Non-pigmented ciliary epithelial cell (primary cell): Measurements from ENCODE around the gene PGA3.
"Not testable (repeated sequence)": the region's sequence is repeated elsewhere in the genome, so short reads cannot be mapped to it uniquely, and the experiment has no call there.

Experiments
- DNase-seq: peaks from one replicate; pipeline ENCODE4 v3.0.0-alpha.2; 2010; ENCODE audit warnings: low read depth

The PGA3 gene

DNA sequence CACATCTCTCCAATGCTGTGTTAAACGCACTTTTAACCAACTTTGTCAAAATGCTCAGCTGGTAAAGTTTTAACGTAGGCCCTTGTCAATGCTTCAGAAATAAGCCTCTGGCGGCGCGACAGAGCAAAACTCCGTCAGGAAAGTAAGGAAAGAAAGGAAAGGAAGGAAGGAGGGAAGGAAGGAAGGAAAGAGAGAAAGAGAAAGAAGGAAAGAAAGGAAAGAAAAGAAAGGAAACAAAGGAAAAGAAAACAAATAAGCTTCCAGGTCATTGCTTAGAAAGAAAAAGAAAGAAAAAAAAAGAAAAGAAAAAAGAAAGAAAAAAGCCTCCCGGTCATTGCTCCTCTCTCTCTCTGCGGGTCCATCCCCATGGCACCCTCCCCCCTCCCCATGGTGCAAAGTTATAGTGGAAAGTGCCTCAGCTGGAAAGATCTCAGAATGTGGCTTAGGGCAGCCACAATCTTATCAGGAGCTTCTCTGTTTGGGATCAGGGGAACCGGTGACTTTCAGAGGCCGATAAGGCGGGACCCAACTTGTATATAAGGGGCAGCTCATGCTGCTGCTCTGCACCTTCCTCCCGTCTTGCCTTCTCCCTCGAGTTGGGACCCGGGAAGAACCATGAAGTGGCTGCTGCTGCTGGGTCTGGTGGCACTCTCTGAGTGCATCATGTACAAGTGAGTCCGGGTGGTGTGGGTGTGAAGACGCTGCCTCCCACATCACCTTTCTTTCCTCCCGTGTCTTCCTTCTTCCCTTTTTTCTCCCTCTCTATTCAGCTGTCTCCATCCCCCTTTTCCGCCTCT is at the start of gene PGA3:
Gene PGA3, plus strand, starts transcription at position 566 of the 797 bp plus-strand sequence. Its CDS starts 50 bp downstream, at position 616.
- DNase-seq: not testable (repeated sequence)

DNA sequence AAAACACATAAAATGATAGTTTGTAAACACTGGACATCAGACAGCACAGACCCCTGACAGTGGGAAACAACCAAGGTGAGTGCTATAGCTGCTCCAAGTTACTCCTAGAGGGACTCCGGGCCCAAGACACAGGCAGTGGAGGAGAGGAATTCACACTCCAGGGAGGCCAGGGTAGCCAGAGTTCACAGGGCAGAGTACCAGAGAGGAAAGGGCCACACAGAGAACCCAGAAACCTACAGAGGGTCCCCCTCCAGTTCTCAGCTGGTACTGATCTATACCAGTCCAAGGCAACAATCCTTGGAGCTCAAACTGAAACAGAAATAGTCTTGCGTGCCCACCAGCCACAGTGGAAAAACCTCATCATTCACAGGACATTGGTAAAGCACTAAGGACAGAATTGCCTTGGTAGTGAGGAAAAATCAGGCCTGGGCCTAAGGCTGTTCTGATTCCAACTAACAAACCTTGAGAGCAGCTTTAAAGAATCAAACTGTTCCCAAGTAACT is 49.7 kb upstream of the PGA3 start:
- DNase-seq: no peak

DNA sequence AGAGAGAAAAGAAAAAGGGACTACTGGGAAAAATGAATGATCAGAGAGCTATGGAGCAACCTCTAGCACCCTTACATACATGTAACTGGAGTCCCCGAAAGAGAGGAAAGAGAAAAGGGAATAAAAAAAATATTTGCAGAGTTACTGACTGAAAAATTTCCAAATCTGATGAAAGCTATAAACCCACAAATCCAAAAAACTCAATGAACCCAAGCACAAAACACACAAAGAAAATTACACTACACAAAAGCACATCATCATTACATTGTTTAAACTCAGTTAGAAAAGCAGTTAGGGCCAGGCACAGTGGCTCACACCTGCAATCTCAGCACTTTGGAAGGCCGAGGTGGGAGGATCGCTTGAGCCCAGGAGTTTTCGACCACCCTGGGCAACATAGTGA is 48.8 kb upstream of the PGA3 start:
- no peak for DNase-seq

DNA sequence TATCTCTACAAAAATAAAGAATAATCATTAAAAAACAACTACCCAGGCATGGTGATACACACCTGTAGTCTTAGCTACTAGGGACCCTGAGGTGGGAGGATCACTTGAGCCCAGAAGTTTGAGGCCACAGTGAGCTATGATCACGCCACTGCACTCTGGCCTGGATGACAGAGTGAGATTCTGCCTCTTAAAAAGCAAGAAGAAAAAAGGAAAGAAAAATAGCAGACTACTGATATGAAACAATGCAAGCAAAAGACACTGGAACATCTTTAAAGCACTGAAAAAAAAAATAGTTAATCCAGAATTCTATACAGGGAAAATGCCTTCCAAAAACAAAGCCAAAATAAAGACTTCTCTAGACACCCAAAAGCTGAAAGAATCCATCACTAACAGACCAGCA is 48.0 kb upstream of the PGA3 start:
- DNase-seq: no peak

DNA sequence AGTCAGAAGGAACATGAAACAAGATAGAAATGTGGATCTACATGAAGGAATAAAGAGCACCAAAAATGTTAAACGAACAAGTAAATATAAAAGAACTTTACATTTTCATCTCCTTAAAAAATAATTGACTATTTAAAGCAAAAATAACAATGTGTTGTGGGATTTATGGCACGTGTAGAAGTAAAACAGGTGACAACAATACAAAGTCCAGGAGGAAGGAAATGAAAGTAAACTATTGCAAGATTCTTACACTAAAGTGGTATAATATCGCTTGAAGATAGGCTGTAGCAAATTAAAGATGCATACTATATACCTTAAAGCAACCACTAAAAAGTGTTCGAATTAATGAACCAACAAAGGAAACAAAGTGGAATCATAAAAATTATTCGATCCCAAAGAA is 47.6 kb upstream of the PGA3 start:
- DNase-seq: no peak

DNA sequence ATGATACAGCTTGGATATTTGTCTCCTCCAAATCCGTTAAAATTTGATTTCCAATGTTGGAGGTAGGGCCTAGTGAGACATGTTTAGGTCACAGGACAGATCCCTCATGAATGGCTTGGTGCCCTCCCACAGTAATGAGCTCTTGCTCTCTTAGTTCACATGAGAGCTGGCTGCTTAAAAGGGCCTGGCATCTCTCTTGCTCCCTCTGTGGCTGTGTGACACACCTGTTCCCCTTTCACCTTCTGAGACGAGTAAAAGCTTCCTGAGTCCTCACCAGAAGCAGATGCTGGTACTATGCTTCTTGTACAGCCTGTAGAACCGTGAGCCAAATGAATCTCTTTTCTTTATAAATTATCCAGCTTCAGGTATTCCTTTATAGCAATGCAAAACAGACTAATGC is 45.6 kb upstream of the PGA3 start:
- DNase-seq: no peak

DNA sequence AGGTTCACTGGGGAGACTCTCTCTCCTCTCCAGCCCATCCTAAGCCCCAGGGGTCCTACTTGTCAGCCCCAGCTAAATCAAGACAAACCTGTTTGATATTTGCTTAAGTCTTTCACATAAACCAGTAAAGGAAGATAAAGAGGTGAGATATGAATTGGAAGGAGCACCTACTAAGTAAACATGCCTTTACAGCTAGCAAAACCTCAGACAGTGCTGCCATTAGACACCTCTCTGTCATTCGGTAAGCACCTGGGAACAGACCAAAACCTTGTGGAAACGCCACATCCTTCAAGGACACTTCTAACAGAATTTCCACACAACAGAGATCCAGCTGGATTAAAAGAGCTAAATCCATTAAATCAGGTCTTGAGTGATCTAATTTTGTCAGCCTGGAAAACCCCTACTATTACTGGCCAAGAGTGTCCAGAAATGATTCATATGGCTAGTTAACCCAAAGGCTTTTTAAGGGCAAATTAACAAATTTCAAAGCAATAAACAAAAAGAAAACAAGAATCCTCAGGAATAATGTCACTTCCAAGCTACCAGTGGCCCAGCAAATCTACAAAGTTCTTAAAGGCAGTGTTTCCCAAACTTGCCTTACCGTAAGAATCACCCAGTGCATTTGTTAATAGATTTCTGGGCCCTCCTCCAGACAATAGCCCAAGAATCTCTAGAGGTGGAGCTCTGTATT is 44.5 kb upstream of the PGA3 start:
- DNase-seq: no peak

DNA sequence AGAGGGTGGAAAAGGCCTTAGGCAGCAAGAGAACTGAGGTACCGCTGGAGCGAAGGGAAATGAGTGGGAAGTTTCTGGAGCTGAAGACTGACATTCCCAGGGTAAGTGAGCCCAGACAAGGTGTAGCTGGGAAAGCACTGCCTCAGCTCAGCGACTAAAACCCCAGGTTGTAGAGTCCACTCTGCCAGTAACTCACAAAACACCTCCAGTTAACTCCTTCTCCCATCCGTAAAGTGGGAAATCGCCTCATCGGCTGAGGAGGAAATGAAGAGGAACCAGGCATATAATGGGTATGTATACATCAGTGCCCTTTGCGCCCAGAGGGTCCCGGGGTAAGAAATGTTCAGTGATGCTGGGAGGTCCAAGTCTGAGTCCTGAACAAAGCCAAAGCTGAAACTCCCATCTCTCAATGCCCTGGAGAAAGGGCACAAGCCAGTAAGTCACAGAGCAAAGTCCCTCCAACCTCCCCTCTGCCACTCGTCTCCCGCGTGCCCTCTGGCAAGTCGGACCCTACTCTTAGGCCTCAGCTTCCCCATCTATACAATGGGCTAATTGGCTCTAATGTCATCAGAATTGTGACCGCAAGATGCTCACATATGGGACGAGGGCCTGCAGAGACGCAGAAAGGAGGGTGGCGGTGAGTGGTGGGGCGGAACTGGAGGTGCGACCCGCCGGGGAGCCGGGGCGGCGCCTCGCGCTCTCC is 42.7 kb upstream of the PGA3 start:
- DNase-seq: no peak

DNA sequence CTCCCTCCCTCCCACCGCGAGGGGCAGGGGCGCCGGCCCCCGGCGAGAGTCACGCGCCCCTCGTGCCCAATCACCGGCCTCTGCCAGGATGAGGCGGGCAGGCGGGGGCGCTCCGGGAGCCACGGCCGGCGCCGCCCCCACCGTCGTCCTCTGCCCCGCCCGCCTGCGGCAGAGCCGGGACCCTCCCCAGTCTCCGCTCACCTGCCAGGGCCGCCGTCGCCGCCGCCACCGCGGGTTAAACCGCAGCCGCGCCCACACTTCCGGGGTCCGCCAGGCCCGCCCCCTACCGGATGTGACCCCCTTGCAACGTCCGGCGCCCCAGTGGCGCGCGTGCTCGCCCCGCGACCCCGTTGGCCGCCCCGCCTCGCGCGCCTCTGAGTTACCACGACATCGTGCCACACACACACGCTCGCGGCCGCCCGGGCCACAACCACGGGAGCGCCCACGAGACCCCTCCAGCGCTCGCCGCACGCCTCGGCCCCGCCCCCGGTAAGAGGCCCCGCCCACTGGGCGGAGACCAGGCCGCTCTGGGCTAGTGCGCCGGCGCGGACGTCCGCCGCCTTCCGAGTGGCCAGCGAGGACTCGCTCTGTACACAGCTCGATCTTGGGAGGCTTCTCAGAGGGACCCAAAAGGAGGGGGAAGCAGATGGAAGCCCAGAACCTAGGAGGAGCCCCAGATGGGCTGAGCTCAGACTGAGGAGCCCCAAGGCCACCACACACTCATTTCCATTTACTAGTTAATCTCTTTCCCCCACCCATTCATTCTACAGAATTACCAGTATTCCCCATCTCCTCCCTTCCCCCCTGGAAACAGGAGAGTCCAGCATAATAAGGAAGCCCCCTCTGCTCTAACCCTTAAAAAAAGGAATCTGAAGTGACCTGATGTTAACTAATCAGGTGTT is 41.9 kb upstream of the PGA3 start, which contains the start of gene VPS37C:
Gene VPS37C, minus strand, starts transcription at position 237 of the 902 bp plus-strand sequence. CDS start 22,597 bp downstream, outside the sequence.
- no peak for DNase-seq

DNA sequence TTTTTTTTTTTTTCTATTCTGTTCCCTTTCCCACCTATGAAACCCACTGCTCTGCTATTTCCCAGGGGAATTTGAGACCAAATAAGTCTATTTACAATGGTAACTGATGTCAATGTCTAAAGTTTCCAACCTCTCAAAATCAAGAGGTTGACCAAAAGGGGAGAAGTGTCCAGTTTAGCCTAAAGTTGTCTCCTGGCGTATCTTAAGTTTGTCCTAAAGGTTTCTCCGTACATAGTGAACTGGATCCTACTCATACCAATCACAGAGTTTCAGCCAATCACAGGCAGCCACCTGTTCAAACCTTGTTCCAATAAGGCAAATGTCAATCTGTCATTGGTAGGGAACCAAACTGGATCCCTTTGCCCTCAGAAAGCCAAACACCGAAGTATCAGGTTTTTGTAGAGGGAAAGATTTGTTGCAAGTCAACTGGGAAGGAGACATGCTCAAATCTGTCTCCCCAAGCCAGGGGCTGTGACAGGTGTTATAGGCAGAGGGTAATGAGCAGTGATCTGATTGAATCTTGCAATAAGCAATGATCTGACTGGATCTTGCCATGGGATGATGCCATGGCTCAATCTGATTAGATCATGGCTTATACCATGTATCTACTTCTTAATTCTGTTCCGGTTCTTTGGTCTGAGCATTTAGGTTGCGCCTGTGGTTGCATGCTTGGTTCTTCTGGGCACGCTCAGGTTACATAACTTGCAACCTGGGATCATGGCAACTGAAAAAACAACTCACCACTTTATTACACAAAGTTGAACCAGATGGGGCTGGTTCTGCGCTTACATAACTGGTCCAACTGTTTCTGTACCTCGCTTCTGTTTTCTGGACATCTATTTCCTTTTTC is 41.0 kb upstream of the PGA3 start:
- DNase-seq: no peak

DNA sequence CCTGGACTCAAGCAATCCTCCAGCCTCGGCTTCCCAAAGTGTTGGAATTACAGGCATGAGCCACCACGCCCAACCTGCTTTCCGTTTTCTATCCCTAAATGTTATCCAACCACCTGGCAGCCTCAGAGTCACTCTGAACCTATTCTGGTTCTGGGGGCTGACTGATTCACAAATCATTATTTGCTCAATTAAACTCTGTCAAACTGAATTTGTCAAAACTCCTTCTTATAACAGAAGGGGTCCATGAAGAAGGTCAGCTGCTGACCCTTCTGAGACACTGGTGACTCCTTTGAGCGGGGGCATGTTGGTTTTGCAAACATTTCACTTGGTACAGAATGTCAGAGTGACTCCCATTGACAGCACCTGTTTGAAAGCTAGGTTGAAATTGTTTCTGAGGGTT is 40.3 kb upstream of the PGA3 start:
- DNase-seq: no peak

DNA sequence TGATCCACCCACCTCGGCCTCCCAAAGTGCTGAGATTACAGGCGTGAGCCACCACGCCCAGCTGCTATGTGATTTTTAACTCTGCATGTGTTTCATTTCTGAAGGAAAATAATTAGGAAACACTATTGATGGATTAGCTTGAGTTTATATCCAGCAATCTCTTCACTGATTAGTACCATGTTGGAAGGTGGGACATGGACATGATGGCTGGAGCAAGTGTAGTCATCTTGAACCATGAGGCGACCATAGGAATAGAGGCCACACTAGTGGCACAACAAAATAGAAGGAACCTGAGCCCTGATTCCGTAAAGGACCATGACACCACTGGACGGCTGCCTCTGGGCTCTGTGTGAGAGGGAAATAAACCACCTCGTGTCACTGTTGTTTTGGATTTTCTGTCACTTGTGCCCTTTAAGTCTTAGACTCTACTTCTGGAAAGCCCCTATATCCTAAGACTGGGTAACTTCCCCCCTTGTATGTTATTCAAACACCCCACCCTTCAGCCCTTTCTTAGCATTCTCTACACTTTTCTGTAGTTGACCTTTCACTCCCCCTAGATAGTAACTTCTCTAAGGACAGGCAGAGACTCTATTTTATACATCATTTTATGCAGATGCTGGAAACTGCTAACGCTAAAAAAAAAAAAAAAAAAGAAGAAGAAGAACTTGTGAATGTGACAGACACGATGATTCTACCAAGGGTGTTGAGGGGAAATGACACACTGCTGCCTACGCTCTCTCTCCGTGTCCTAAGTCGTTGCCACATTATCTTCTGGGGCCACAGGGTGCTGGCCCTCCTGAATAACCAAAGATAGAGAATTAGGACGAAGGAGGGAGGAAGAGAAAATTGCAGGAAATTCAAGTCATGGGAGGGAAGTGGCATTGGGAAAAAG is 39.4 kb upstream of the PGA3 start:
- DNase-seq: no peak

DNA sequence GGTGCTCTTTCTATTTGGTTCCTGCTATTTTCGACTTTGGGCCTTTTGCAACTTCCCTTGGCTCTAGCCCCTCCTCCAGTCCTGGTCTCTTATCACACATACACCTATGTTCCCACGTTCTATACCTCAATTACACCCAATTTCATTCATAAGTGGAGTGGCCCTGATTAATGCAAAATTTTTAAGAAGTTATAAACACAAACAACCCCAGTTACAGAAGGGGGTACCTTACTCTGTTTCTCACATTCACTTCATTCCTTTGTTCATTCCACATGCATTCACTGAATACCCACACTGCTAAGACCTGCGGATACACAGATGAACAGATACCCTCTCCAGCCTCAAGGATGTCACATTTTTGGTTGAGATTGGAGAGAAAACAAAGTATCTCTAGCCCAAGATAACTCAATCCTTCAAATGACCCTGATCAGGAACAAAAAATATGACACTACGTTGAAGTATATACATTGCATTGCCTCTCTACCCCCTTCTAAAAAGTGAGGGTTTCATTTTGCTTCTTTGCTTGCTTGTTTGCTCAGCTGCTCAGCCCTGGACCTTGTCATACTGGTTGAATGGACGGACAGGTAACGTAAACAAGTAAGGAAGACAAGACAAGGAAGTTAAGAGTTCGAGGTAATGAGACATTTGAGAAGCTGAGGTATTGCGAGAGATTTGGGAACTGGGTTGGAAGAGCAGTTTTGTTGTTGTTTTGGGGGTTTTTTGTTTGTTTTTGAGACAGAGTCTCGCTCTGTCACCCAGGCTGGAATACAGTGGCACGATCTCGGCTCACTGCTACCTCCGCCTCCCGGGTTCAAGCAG is 38.5 kb upstream of the PGA3 start:
- no peak for DNase-seq

DNA sequence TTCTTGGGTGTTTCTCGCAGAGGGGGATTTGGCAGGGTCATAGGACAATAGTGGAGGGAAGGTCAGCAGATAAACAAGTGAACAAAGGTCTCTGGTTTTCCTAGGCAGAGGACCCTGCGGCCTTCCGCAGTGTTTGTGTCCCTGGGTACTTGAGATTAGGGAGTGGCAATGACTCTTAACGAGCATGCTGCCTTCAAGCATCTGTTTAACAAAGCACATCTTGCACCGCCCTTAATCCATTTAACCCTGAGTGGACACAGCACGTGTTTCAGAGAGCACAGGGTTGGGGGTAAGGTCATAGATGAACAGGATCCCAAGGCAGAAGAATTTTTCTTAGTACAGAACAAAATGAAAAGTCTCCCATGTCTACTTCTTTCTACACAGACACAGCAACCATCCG is 37.5 kb upstream of the PGA3 start:
- DNase-seq: not testable (repeated sequence)

DNA sequence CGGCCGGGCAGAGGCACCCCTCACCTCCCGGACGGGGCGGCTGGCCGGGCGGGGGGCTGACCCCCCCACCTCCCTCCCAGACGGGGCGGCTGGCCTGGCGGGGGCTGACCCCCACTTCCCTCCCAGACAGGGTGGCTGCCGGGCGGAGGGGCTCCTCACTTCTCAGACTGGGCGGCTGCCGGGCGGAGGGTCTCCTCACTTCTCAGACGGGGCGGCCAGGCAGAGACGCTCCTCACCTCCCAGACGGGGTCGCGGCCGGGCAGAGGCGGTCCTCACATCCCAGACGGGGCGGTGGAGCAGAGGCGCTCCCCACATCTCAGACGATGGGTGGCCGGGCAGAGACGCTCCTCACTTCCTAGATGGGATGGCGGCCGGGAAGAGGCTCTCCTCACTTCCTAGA is 37.0 kb upstream of the PGA3 start:
- not testable (repeated sequence) for DNase-seq

DNA sequence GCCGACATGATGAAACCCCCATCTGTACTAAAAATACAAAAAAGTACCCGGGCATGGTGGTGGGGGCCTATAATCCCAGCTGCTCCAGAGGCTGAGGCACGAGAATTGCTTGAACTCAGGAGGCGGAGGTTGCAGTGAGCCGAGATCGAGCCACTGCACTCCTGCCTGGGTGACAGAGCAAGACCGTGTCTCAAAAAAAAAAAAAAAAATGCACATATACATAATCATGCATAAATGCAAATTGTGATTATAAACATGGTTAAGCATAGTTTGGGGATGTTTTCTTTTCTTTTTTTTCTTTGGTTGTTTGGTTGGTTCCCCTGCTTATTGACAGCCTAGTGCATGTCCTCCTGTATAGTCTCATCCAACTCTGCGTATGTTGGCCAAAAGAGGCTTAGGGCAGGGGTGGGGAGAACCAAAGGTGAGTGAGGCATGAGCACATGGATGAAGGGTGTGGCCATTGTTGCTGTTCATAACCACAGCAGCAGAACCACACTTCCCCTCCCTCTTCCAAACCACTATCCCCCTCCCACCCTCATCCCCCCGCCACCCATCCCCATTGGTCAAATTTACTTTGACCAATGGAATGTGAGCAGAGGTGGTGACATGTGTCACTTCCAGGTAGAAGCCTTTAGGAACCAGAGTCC is 35.1 kb upstream of the PGA3 start:
- DNase-seq: no peak

DNA sequence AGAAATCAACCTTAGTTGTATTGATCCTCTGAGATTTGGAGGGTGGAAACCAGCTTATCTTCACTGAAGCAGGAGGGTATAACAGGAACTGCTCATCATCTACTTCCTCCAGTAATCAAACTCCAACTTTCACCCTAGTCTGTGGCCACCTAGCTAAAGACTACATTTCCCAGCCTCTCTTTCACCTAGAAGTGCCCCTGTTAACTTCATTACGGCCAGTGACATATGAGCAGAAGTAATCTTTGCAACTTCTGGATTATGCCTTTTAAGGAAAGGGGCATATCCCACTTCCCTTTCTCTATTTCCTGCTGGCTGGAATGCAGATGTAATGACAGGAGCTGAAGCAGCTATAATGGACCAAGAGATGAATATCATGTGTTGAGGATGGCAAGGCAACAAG is 34.5 kb upstream of the PGA3 start:
- no peak for DNase-seq

DNA sequence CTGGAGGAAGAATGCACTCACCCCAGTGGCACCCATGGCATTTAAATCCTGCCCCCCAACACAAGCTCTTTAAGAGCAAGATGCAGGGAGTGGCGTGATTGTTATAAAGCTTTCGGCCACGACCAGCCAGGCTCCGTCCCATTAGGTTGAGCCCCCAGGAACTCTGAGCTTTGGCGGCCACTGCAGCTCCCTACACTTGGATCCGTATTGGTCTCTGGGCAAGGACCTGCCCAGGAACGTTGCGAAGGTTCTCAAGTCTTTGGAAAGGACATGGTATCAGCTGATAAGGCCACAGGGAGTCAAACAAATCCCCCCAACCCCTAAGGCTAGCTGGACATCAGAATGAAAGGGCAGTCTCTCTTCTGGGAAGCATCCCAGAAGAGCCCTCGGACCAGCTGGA is 32.7 kb upstream of the PGA3 start:
- no peak for DNase-seq
